H1 (cell line): Measurements from ENCODE around the gene TIMM22. TPM values are rescaled to one million over a fixed set of nuclear protein-coding genes. Genes with fewer than 3 reads are reported as not detected.

ENCODE experiments used
- CTCF ChIA-PET: fragments of 300-600 bp; sonication (Branson Sonifier 250); formaldehyde crosslinking; loops from one replicate; lab custom pipeline; 2021; ENCODE audit not compliant: partially characterized antibody; lab: Charles Lee
- POLR2A ChIA-PET: fragments of 300-600 bp; sonication (Branson Sonifier 250); formaldehyde crosslinking; loops from one replicate; lab custom pipeline; 2021; ENCODE audit warnings: inconsistent platforms; ENCODE audit not compliant: partially characterized antibody; lab: Charles Lee
- DNase-seq, 2 experiments: peaks; one replicate each; pipeline versions ENCODE4 v3.0.0 to v3.0.0-alpha.2; 2010 to 2022; ENCODE audit warnings: low spot score in 2 of 2, low read depth in 1 of 2, mixed read lengths in 1 of 2
- FAIRE-seq: peaks from 2 replicates; lab custom pipeline; 2011; peaks lifted over from hg19 to GRCh38; lab: Jason Lieb, UNC
- H2AFZ ChIP-seq: 2 replicates; pipeline ENCODE4 v1.8.1; 2012; ENCODE audit warnings: low read length, inconsistent platforms
- H2AK5ac ChIP-seq: 2 replicates; pipeline ENCODE4 v1.6.1; 2013; ENCODE audit warnings: low read depth, low read length
- H2BK120ac ChIP-seq: replicated peaks from 2 replicates; pipeline ENCODE3; 2013; ENCODE audit warnings: low read depth, low read length, inconsistent platforms
- H2BK12ac ChIP-seq: 2 replicates; pipeline ENCODE4 v1.6.1; 2013; ENCODE audit warnings: low read depth, low read length
- H2BK15ac ChIP-seq: 2 replicates; pipeline ENCODE4 v1.6.1; 2013; ENCODE audit warnings: low read length
- H2BK20ac ChIP-seq: 2 replicates; pipeline ENCODE4 v1.6.1; 2013; ENCODE audit warnings: low read length
- H2BK5ac ChIP-seq: 2 replicates; pipeline ENCODE4 v1.6.1; 2013; ENCODE audit warnings: low read depth, low read length
- H3K14ac ChIP-seq: 2 replicates; pipeline ENCODE4 v1.6.1; 2013; ENCODE audit warnings: inconsistent platforms; ENCODE audit not compliant: insufficient read length
- H3K18ac ChIP-seq: 2 replicates; pipeline ENCODE4 v1.6.1; 2013; ENCODE audit warnings: low read length; ENCODE audit errors: extremely low read depth
- H3K23ac ChIP-seq: 2 replicates; pipeline ENCODE4 v1.6.1; 2013; ENCODE audit warnings: inconsistent platforms; ENCODE audit not compliant: insufficient read length
- H3K23me2 ChIP-seq: 2 replicates; pipeline ENCODE4 v1.6.1; 2013; ENCODE audit warnings: low read depth, low read length
- H3K27ac ChIP-seq: 2 replicates; pipeline ENCODE4 v1.6.1; 2011; ENCODE audit warnings: low read depth, low read length, inconsistent platforms
- H3K27me3 ChIP-seq, 4 experiments: replicated peaks in 1 of 4; 1 replicate in 1 of 4; 2 replicates in 3 of 4; pipeline versions ENCODE4 v1.6.1 to v1.8.1; 2011 to 2013; ENCODE audit warnings: low read length in 3 of 4, mild to moderate bottlenecking in 3 of 4, inconsistent platforms in 2 of 4, mixed read lengths in 2 of 4, moderate library complexity in 1 of 4; ENCODE audit not compliant: control insufficient read depth in 3 of 4, insufficient read depth in 3 of 4; ENCODE audit errors: extremely low read depth in 1 of 4
- H3K36me3 ChIP-seq, 4 experiments: 2 replicates each; pipeline versions ENCODE4 v1.6.1 to v1.8.1; 2011 to 2013; ENCODE audit warnings: mild to moderate bottlenecking in 4 of 4, low read length in 3 of 4, moderate library complexity in 2 of 4, control low read depth in 1 of 4, inconsistent platforms in 1 of 4; ENCODE audit not compliant: insufficient read depth in 4 of 4, control insufficient read depth in 2 of 4
- H3K4ac ChIP-seq: replicated peaks from 2 replicates; pipeline ENCODE3; 2013; ENCODE audit warnings: low read length, low read depth, mixed read lengths, inconsistent platforms; ENCODE audit not compliant: insufficient read length
- H3K4me1 ChIP-seq, 4 experiments: replicated peaks in 1 of 4; 1 replicate in 1 of 4; 2 replicates in 3 of 4; pipeline versions ENCODE4 v1.6.1 to v1.8.1; 2011 to 2013; ENCODE audit warnings: low read length in 3 of 4, inconsistent platforms in 2 of 4, mixed read lengths in 1 of 4; ENCODE audit not compliant: insufficient read depth in 4 of 4, control insufficient read depth in 3 of 4
- H3K4me2 ChIP-seq, 2 experiments: 2 replicates each; pipeline versions ENCODE4 v1.6.1 to v1.8.1; 2011 to 2013; ENCODE audit warnings: low read depth in 2 of 2, low read length in 2 of 2, control low read depth in 1 of 2, inconsistent platforms in 1 of 2, mild to moderate bottlenecking in 1 of 2; ENCODE audit not compliant: insufficient read depth in 1 of 2
- H3K4me3 ChIP-seq, 4 experiments: fragments of 200-600, 300-600 bp in 1 of 4; sonication (generic), shearing (Covaris generic), sonication (Bioruptor Twin) in 1 of 4; 2 replicates each; pipeline versions ENCODE4 v1.5.1 to v1.8.1; 2011 to 2016; ENCODE audit warnings: low read length in 4 of 4, low read depth in 3 of 4, control low read depth in 2 of 4, inconsistent platforms in 2 of 4, mild to moderate bottlenecking in 2 of 4, mixed read lengths in 1 of 4, moderate library complexity in 1 of 4; ENCODE audit not compliant: insufficient read depth in 2 of 4; ENCODE audit errors: extremely low read depth in 1 of 4
- H3K56ac ChIP-seq: replicated peaks from 2 replicates; pipeline ENCODE3; 2013; ENCODE audit warnings: low read depth, mild to moderate bottlenecking, mixed read lengths, low read length, inconsistent platforms; ENCODE audit not compliant: insufficient read length
- H3K79me1 ChIP-seq: 2 replicates; pipeline ENCODE4 v1.6.1; 2013; ENCODE audit warnings: low read depth, low read length, control low read depth
- H3K79me2 ChIP-seq, 2 experiments: 2 replicates each; pipeline versions ENCODE4 v1.6.1 to v1.8.1; 2012 to 2013; ENCODE audit warnings: low read length in 2 of 2, mild to moderate bottlenecking in 2 of 2, inconsistent platforms in 1 of 2; ENCODE audit not compliant: insufficient read depth in 2 of 2, control insufficient read depth in 1 of 2
- H3K9ac ChIP-seq, 4 experiments: replicated peaks in 1 of 4; 1 replicate in 1 of 4; 2 replicates in 3 of 4; pipeline versions ENCODE4 v1.6.1 to v1.8.1; 2011 to 2013; ENCODE audit warnings: low read depth in 3 of 4, low read length in 3 of 4, control low read depth in 2 of 4, mild to moderate bottlenecking in 2 of 4, moderate library complexity in 2 of 4, inconsistent platforms in 1 of 4; ENCODE audit errors: extremely low read depth in 1 of 4
- H3K9me3 ChIP-seq, 2 experiments: 2 replicates each; pipeline versions ENCODE4 v1.6.1 to v1.8.1; 2012 to 2013; ENCODE audit warnings: mild to moderate bottlenecking in 2 of 2, moderate library complexity in 2 of 2, control low read depth in 1 of 2, inconsistent platforms in 1 of 2, low read depth in 1 of 2, low read length in 1 of 2, mixed read lengths in 1 of 2; ENCODE audit not compliant: insufficient read depth in 2 of 2
- H4K20me1 ChIP-seq, 2 experiments: replicated peaks in 1 of 2; 2 replicates each; pipeline versions ENCODE3 to v1.8.1; 2011 to 2013; ENCODE audit warnings: inconsistent platforms in 2 of 2, low read length in 2 of 2, mild to moderate bottlenecking in 1 of 2; ENCODE audit not compliant: insufficient read depth in 2 of 2, control insufficient read depth in 1 of 2
- H4K5ac ChIP-seq: 2 replicates; pipeline ENCODE4 v1.6.1; 2013; ENCODE audit warnings: low read length, low read depth, mixed read lengths, inconsistent platforms; ENCODE audit not compliant: insufficient read length
- H4K8ac ChIP-seq: 2 replicates; pipeline ENCODE4 v1.8.0; 2013; ENCODE audit warnings: mild to moderate bottlenecking, moderate library complexity, low read length, inconsistent platforms; ENCODE audit not compliant: insufficient read depth; ENCODE audit errors: extremely low read depth
- H4K91ac ChIP-seq: replicated peaks from 2 replicates; pipeline ENCODE3; 2013; ENCODE audit warnings: low read length, mixed read lengths, inconsistent platforms; ENCODE audit not compliant: insufficient read length
- KDM1A ChIP-seq: fragments of 200-600, 300-600 bp; sonication (generic); IDR thresholded peaks from 2 replicates; pipeline ENCODE4 v1.7.1; 2016; ENCODE audit warnings: mild to moderate bottlenecking, low read length, borderline replicate concordance
- POLR2AphosphoS5 ChIP-seq: IDR thresholded peaks from 2 replicates; pipeline ENCODE4 v1.6.1; 2011; ENCODE audit warnings: low read depth, low read length
- WGBS, 2 experiments: shearing (Covaris generic) in 1 of 2; methylation state at CpG; one replicate each; pipeline versions ENCODE4 v1.1.6 to v1.1.7; 2013 to 2015; ENCODE audit warnings: low lambda C conversion rate in 2 of 2, mixed read lengths in 2 of 2, inconsistent platforms in 1 of 2, low coverage in 1 of 2, missing lambda C conversion rate in 1 of 2; ENCODE audit not compliant: insufficient replicate concordance in 2 of 2, insufficient coverage in 1 of 2, insufficient read length in 1 of 2; ENCODE audit errors: extremely low coverage in 1 of 2, missing lambda C conversion rate in 1 of 2; 5-methylcytosine and 5-hydroxymethylcytosine counted together
- polyA plus RNA-seq, 7 experiments: library from polyadenylated mRNA; depleted of rRNA in 3 of 7; stranded (reverse) in 5 of 7; unstranded in 2 of 7; fragments of >200 nt in 5 of 7; fragments of 200-250 nt in 2 of 7; gene quantifications; 1 replicate in 5 of 7; 2 replicates in 1 of 7; 4 replicates in 1 of 7; pipeline versions ENCODE4 v1.2.1 to v1.2.3, GENCODE V29; 2011 to 2013; ENCODE audit warnings: missing spikeins in 2 of 7, mixed read lengths in 2 of 7
- total RNA-seq: library from RNA; stranded (reverse); fragmentation: NEBNext Ultra II Directional; extraction: Animal tissue kit (Norgen Biotek cat#: 25700); gene quantifications from 2 replicates; pipeline ENCODE4 v1.2.1, GENCODE V29; 2021

Gene TIMM22
- total and polyA plus RNA-seq, 2 of the 8 experiments (the other 6 are each of a cell fraction or from before 2014, with no cell fraction given): 13.8 to 17.4 TPM

- no peak overlapping the region for H3K27ac ChIP-seq
- H2BK12ac ChIP-seq: no peak overlapping the region
- no peak overlapping the region for H3K4me3 ChIP-seq
- no peak overlapping the region for H4K8ac ChIP-seq
- H3K4ac ChIP-seq: no peak overlapping the region
- no peak overlapping the region for H2BK120ac ChIP-seq
- no peak for TF ChIP-seq POLR2AphosphoS5
- TF ChIP-seq KDM1A: no peak
- no peak overlapping the region for H2AK5ac ChIP-seq
- no peak overlapping the region for H3K23ac ChIP-seq
- 84% methylated on average over 6 of the region's 6 CpGs; no CpG with 5 or more reads in 1 of the 2 experiments for WGBS, 2 experiments
- no peaks in the 10 kb centered on the region; the same call in 1 of the 2 replicates for H3K79me1 ChIP-seq
- no peak overlapping the region for H3K18ac ChIP-seq
- H3K14ac ChIP-seq: no peak overlapping the region
- no peak overlapping the region for H2BK15ac ChIP-seq
- H2BK20ac ChIP-seq: no peak overlapping the region
- H3K23me2 ChIP-seq: no peaks in the 10 kb centered on the region
- H3K9ac ChIP-seq: no peak overlapping the region
- H4K91ac ChIP-seq: no peak overlapping the region
- no peak overlapping the region for H3K4me2 ChIP-seq
- H2BK5ac ChIP-seq: no peak overlapping the region
- H3K9me3 ChIP-seq: no peaks in the 10 kb centered on the region
- H2AFZ ChIP-seq: no peak overlapping the region
- H3K4me1 ChIP-seq: no peaks in the 10 kb centered on the region
- CTCF ChIA-PET: interaction anchor here (1.2 to 17.5 kb wide), 3 partner anchors 10 to 193 kb away, joined by 3 to 258 read pairs (median 27); partner anchors contain the start of gene TIMM22
- H3K36me3 ChIP-seq: no peaks in the 10 kb centered on the region
- no peak for FAIRE-seq
- DNase-seq: no peak
- POLR2A ChIA-PET: interaction anchor here (0.6 to 0.8 kb wide), 2 partner anchors 185 to 195 kb away, joined by 3 read pairs; no protein-coding TSS in a partner anchor
- no peaks in the 10 kb centered on the region for H3K79me2 ChIP-seq
- H3K56ac ChIP-seq: no peak overlapping the region
- no peaks in the 10 kb centered on the region for H4K20me1 ChIP-seq
- no peak overlapping the region for H4K5ac ChIP-seq
- no peaks in the 10 kb centered on the region for H3K27me3 ChIP-seq
Measured at GRCh38 chr17:986322-986929, 10.5 kb upstream of the TIMM22 start.
